ENCODE data around the gene LRRC63.

LRRC63 gene

DNA sequence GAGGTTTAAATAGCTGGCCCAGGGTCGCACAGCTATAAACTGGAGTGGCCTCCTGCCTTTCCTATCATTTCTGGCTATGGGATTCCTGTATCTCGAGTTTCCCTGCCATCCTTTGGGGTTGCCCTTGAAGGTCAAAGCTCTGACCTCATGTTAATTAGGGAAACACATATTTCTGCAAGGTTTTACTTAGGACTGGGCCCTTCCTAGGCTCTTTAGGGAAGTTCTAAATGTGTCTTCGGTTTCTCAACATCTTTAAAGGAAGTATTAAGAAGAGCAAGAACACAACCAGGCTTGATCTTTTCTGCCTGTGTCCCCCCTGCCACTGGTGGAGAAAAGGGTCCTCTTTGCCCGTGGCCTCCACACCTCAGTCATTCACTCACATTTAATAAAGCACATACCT lies 40.5 kb upstream of the LRRC63 start:
- no peaks in the 10 kb centered on the region for H3K36me3 ChIP-seq (replicated peaks)
- H3K4me3 ChIP-seq (ENCODE audit: low read depth, low read length): no peak overlapping the region
- TF ChIP-seq, protein P1, sequence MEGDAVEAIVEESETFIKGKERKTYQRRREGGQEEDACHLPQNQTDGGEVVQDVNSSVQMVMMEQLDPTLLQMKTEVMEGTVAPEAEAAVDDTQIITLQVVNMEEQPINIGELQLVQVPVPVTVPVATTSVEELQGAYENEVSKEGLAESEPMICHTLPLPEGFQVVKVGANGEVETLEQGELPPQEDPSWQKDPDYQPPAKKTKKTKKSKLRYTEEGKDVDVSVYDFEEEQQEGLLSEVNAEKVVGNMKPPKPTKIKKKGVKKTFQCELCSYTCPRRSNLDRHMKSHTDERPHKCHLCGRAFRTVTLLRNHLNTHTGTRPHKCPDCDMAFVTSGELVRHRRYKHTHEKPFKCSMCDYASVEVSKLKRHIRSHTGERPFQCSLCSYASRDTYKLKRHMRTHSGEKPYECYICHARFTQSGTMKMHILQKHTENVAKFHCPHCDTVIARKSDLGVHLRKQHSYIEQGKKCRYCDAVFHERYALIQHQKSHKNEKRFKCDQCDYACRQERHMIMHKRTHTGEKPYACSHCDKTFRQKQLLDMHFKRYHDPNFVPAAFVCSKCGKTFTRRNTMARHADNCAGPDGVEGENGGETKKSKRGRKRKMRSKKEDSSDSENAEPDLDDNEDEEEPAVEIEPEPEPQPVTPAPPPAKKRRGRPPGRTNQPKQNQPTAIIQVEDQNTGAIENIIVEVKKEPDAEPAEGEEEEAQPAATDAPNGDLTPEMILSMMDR (IDR thresholded peaks at IDR 0.05; ENCODE audit: low read depth, low read length, missing control alignments): no peak
- no peaks in the 10 kb centered on the region for H3K27me3 ChIP-seq (replicated peaks)
- no peak for DNase-seq
- H3K27ac ChIP-seq: no peak overlapping the region
- in situ Hi-C loops (cut with HindIII; ENCODE audit: low pct_ligation_motif_present, low sequenced_read_pairs): no loop called here

DNA sequence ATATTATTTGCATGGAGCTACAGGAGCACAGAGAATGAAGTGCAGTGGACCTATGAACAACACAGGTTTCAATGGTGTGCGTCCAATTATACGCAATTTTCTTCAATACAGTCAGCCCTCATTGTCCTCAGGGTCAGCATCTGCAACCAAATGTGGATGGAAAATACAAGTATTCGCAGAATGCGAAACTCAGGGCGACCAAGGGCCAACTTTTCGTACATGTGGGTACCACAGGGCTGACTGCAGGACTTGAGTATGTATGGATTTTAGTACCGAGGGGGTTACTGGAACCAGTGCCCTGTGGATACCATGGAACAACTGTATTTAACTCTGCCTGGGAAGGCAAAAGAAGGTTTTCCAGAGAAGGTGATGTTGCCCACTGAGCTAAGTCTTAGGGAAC lies 40.0 kb upstream of the LRRC63 start:
- DNase-seq: no peak
- no peaks in the 10 kb centered on the region for H3K36me3 ChIP-seq (replicated peaks)
- no peaks in the 10 kb centered on the region for H3K27me3 ChIP-seq (replicated peaks)
- no peak overlapping the region for H3K4me3 ChIP-seq (ENCODE audit: low read depth, low read length)
- in situ Hi-C loops (cut with HindIII; ENCODE audit: low pct_ligation_motif_present, low sequenced_read_pairs): no loop called here
- H3K27ac ChIP-seq: no peak overlapping the region
- TF ChIP-seq, protein P1 (IDR thresholded peaks at IDR 0.05; ENCODE audit: low read depth, low read length, missing control alignments): no peak

DNA sequence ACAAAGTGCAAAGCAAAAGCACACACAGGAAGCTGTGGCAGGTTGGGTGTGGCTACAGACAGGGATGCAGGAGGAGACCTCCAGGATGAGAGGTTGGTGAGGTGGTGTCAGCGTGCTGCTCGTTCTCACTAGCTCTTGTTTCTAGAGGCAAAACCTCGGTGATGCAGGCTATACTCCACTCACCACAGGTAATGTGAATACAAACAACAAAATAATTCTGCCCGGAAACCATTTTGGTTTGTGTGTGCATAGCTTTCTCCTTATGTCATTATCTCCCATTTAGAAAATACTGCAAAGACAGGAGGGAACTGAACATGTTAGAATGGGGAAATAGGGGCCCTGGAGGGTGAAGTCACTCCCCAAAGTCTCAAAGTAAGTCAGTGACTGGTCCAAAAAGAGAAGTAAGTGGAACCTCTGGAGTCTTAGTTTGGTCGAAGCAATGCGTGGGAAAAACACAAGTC lies 39.2 kb upstream of the LRRC63 start:
- Histone ChIP-seq H3K27ac (no peak overlapping the region), H3K4me3 (ENCODE audit: low read depth, low read length) (no peak overlapping the region), H3K36me3 (replicated peaks) (no peaks in the 10 kb centered on the region), H3K27me3 (replicated peaks) (no peaks in the 10 kb centered on the region)
- TF ChIP-seq, protein P1 (IDR thresholded peaks at IDR 0.05; ENCODE audit: low read depth, low read length, missing control alignments): no peak
- no peak for DNase-seq
- in situ Hi-C loops (cut with HindIII; ENCODE audit: low pct_ligation_motif_present, low sequenced_read_pairs): no loop called here

DNA sequence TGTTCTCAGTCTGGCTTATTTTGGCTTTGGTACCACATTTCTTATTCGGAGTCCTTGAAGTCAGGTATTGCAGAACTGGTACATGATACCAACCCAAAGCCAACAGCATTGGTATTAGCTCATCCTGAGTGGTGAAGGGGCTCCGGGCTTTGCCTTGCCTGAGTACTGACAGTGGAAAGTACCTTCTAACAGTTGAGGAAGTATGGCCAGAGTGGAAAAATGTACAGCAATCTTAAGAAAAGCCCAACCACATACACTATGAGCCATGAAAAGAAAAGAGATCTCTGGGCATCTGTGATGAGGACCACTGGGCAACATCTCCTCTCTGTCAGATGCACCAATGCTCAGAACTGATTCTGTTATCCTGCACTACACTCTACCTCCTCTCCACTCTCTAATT lies 38.1 kb upstream of the LRRC63 start:
- no peak overlapping the region for H3K4me3 ChIP-seq (ENCODE audit: low read depth, low read length)
- in situ Hi-C loops (cut with HindIII; ENCODE audit: low pct_ligation_motif_present, low sequenced_read_pairs): no loop called here
- no peaks in the 10 kb centered on the region for H3K27me3 ChIP-seq (replicated peaks)
- no peak for DNase-seq
- no peaks in the 10 kb centered on the region for H3K36me3 ChIP-seq (replicated peaks)
- TF ChIP-seq, protein P1 (IDR thresholded peaks at IDR 0.05; ENCODE audit: low read depth, low read length, missing control alignments): no peak
- H3K27ac ChIP-seq: no peak overlapping the region

- Histone ChIP-seq H3K36me3 (replicated peaks) (no peaks in the 10 kb centered on the region), H3K27ac (no peak overlapping the region), H3K27me3 (replicated peaks) (no peaks in the 10 kb centered on the region), H3K4me3 (ENCODE audit: low read depth, low read length) (no peak overlapping the region)
- DNase-seq: no peak
- TF ChIP-seq, protein P1 (IDR thresholded peaks at IDR 0.05; ENCODE audit: low read depth, low read length, missing control alignments): no peak
- in situ Hi-C loops (cut with HindIII; ENCODE audit: low pct_ligation_motif_present, low sequenced_read_pairs): no loop called here
These were observed 35.0 kb upstream of the LRRC63 start for GRCh38 chr13:46176756-46177155.

DNA sequence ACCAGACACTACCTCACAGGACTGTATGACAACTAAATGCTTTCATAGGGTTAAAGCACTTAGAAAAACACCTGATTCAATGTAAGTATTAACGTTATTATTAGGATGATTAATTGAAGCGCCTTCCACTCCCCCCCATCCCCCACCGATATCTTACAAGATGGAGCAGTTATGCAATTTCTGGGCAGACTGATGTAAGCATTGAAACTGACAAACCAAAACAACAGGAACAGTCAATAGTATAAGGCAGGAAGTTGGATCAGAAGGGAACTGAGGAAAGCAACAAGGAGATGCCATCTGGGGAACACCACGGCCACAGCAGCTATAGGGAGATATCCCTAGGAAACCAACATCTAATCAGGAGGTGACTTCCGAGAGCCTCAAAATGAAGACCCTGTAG lies 33.6 kb upstream of the LRRC63 start:
- Histone ChIP-seq H3K36me3 (replicated peaks) (no peaks in the 10 kb centered on the region), H3K27ac (no peak overlapping the region), H3K27me3 (replicated peaks) (no peaks in the 10 kb centered on the region), H3K4me3 (ENCODE audit: low read depth, low read length) (no peak overlapping the region)
- no peak for DNase-seq
- in situ Hi-C loops (cut with HindIII; ENCODE audit: low pct_ligation_motif_present, low sequenced_read_pairs): no loop called here
- TF ChIP-seq, protein P1 (IDR thresholded peaks at IDR 0.05; ENCODE audit: low read depth, low read length, missing control alignments): no peak
